Fibroblast of the aortic adventitia (primary cell): ENCODE results near the gene LCNL1. TPM values are rescaled to one million over a fixed set of nuclear protein-coding genes. Genes with fewer than 3 reads are reported as not detected.

Experiments
- DNase-seq: peaks from one replicate; pipeline ENCODE4 v3.0.0-alpha.2; 2010; ENCODE audit warnings: low read depth
- H3K4me3 ChIP-seq: 2 replicates; pipeline ENCODE4 v1.5.1; 2011; ENCODE audit warnings: low read depth, mild to moderate bottlenecking, control low read depth, low read length, moderate library complexity
- CTCF ChIP-seq: IDR thresholded peaks from 2 replicates; pipeline ENCODE4 v1.5.1; 2011; ENCODE audit warnings: mild to moderate bottlenecking, low read length, control low read depth, inconsistent platforms; ENCODE audit not compliant: insufficient read depth
- total RNA-seq: library from RNA; depleted of rRNA; stranded (reverse); fragments of >200 nt; gene quantifications from 2 replicates; pipeline ENCODE4 v1.2.3, GENCODE V29; 2012; ENCODE audit warnings: low replicate concordance

The LCNL1 gene
- total RNA-seq, 1 donor, result 0.54 TPM

DNA sequence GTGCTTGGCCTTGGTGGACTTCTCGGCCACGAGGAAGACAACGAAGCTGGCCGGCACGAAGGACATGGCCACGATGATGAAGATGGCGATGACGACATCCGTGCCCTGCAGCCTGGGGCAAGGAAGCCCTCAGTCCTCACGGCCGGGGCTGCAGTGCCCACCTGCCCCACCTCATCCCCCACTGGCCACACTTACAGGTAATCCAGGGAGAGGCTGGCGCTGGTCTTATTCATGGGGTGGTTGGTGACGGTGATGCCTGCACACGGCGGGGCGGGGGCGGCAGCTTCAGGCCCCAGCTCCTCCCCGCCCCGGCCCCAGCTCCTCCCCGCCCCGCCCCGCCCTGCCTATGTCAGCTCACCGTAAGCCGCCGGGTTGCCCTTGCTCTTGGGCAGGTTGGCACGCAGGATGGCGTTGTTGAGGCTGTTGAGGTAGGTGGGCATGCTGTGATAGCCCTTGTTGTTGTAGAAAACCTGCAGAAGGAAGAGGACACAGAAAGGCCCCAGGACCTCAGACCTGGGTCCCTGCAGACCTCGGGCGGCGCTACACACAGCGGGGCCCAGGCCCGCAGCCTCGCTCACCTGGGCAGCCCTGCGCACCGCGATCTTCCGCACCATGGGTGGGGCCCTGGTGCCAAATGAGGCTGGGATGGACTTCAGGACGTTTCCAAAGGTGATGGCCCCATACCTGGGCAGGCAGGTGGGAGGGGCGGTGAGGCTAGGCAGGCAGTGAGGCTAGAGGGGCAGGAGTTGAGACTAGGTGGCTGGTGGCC lies 29.3 kb downstream of the LCNL1 start:
- DNase-seq, result no peak
- no peak overlapping the region for H3K4me3 ChIP-seq
- TF ChIP-seq CTCF, result no peak

GRCh38 chr9:137012694-137013570 lies 30.1 kb downstream of the LCNL1 start:
- no peak for TF ChIP-seq CTCF
- DNase-seq, result no peak
- no peak overlapping the region for H3K4me3 ChIP-seq

GRCh38 chr9:137013571-137013940 lies 30.8 kb downstream of the LCNL1 start:
- DNase-seq, result no peak
- no peak overlapping the region for H3K4me3 ChIP-seq
- no peak for TF ChIP-seq CTCF

DNA sequence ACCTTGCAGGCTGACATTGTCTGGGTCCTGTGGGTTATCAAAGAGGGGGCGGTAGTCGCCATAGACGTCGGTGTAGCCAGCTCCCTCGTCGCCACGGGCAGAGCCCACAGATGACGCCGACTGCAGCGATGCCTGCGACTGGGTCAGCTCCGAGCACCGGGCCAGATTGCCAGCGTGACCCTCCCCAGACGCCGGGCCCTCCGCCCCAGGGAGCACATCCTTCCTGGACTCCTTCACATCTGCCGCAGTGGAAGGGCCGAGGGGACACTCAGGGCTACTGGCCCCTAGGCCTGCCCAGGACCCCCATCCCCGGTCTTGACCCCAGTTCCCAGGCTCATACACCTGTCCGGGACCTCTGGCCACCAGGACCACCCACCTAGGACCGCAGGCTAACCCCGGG lies 31.4 kb downstream of the LCNL1 start:
- H3K4me3 ChIP-seq, result no peak overlapping the region
- DNase-seq, result no peak
- no peak for TF ChIP-seq CTCF

- H3K4me3 ChIP-seq, result no peak overlapping the region
- no peak for DNase-seq
- TF ChIP-seq CTCF, result no peak
These were observed 32.2 kb downstream of the LCNL1 start for GRCh38 chr9:137014776-137015539.

DNA sequence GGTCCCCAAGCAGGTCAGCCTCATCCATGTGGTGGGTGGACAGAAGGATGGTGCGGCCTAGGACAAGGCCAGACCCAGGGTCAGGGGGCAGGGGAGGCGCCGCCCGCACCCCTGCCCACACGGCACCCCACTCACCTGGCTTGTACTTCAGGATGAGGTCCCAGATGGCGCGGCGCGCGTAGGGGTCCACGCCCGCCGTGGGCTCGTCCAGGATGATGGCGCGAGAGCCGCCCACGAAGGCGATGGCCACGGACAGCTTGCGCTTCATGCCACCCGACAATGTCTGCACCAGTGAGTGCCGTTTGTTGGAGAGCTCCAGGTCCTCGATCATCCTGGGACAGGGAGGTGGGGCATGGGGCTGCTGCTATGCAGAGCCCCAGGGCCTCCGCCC lies 32.7 kb downstream of the LCNL1 start:
- no peak overlapping the region for H3K4me3 ChIP-seq
- DNase-seq, result no peak
- no peak for TF ChIP-seq CTCF
